Heart left ventricle (tissue), 13 donors: ENCODE data around the gene CRYL1.

Experiments
- POLR2A ChIP-seq, 2 donors: fragments of 450-650 bp; IDR thresholded peaks; one replicate each; pipeline ENCODE4 v1.6.1; 2017; ENCODE audit warnings: antibody characterized with exemption in 2 of 2, mild to moderate bottlenecking in 2 of 2, moderate library complexity in 2 of 2
- TF ChIP-seq, protein P1 (sequence below), 12 donors: fragments of 200-600 bp; sonication (generic) in 4 of 12; IDR thresholded peaks; one replicate each; pipeline versions ENCODE4 v1.5.0 to v1.8.0; 2018 to 2022; ENCODE audit warnings: antibody characterized with exemption in 12 of 12, mild to moderate bottlenecking in 5 of 12
- donor health status: ischemic (EF 13 %, LVEDD 7.1; RV severe dilation, severe dysfunction).
- donor health status: DM: no; HTN: yes; CAD: no.
- donor health status: DM: no; HTN: no; CAD: no.
- donor health status: ischemic (EF 25% LVEDD 6.9; RV normal size, moderate dysfunction).
- donor health status: ischemic (EF 25% LVEDD 5.7; RV mildly dilated, moderate dysfunction).
- donor health status: ischemic (EF 35%, LVEDD 5.7; RV mildly dilated, moderate dysfunction).
- donor health status: nonischemic (EF 11% LVEDD 7.7; RV severe dilation, severe dysfunction).
- donor health status: DM: yes; HTN: yes; CAD: no.
- donor health status: PGD.
- donor health status: ischemic (EF 29% LVEDD 5.4; RV normal size, mild dysfunction).
- donor health status: nonischemic (EF 23%, LVEDD 6.1; RV moderate dilation, normal function).

DNA sequence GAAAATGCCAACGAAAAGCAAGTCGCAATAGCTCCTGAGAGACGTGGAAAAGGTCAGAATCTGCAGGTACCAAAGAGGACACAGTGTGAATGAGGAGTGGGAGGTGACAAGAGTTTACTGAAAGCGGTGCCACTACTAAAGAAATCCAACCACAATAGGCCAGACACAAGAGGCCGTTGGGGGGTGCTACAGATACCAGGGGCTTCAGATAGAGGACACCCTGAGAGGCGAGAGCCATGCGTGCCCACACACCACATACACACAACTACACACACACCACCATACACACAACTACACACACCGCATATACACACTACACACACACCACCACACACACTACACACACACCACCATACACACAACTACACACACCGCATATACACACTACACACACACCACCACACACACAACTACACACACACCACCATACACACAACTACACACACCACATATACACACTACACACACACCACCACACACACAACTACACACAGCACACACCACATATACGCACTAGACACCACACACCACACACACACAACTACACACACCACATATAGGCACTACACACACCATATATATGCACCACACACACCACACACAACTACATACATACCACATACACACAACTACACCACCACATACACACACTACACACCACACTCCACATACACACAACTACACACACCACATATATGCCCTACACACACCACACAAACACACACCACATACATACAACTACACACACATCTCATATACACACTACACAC, 28.5 kb downstream of the CRYL1 start:
- TF ChIP-seq, protein P1, sequence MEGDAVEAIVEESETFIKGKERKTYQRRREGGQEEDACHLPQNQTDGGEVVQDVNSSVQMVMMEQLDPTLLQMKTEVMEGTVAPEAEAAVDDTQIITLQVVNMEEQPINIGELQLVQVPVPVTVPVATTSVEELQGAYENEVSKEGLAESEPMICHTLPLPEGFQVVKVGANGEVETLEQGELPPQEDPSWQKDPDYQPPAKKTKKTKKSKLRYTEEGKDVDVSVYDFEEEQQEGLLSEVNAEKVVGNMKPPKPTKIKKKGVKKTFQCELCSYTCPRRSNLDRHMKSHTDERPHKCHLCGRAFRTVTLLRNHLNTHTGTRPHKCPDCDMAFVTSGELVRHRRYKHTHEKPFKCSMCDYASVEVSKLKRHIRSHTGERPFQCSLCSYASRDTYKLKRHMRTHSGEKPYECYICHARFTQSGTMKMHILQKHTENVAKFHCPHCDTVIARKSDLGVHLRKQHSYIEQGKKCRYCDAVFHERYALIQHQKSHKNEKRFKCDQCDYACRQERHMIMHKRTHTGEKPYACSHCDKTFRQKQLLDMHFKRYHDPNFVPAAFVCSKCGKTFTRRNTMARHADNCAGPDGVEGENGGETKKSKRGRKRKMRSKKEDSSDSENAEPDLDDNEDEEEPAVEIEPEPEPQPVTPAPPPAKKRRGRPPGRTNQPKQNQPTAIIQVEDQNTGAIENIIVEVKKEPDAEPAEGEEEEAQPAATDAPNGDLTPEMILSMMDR (IDR thresholded peaks at IDR 0.05): no peak
- no peak for TF ChIP-seq POLR2A (IDR thresholded peaks at IDR 0.05)
